Measurements from ENCODE around the gene PI4KA. TPM values are rescaled to one million over a fixed set of nuclear protein-coding genes. Genes with fewer than 3 reads are reported as not detected.

The PI4KA gene
- total and polyA plus RNA-seq, 2 of the 13 experiments (the other 11 are each of a cell fraction or from before 2014, with no cell fraction given) = 27.4 to 56.4 TPM

GRCh38 chr22:20782083-20782482 lies 76.5 kb downstream of the PI4KA start:
- CTCF ChIA-PET (ENCODE audit: low intra/inter-chr PET ratio, low total read pairs) = interaction anchor here (1.2 kb wide), 1 partner anchor 23 kb away, joined by 3 read pairs; no protein-coding TSS in a partner anchor

More at GRCh38 chr22:20782083-20782482, 76.5 kb downstream of the PI4KA start:
- FAIRE-seq (no peak), ATAC-seq (no peak), DNase-seq (ENCODE audit: low spot score) (no peak)
- Histone ChIP-seq H3K9me3 (ENCODE audit: low read length) (no peaks in the 10 kb centered on the region), H3K79me2 (ENCODE audit: insufficient read depth, low read length) (peaks cover 57% of the 10 kb centered on the region), H3K36me3 (replicated peaks in 1 of 2; ENCODE audit: control insufficient read depth in 1 of 2, insufficient read depth in 2 of 2, low read length in 2 of 2) (peaks cover 36 to 85% of the 10 kb centered on the region in 2 experiments), H3K4me1 (ENCODE audit: insufficient read depth, low read length) (peaks cover 75% of the 10 kb centered on the region), H3K27ac (ENCODE audit: extremely low read length, insufficient read depth, low read length) (no peak overlapping the region), H3K4me3 (replicated peaks in 1 of 3; ENCODE audit: insufficient read depth in 1 of 3, low read depth in 2 of 3, low read length in 3 of 3) (no peak overlapping the region; a peak in 1 of 6 replicates), H3K27me3 (ENCODE audit: control insufficient read depth in 1 of 2, insufficient read depth in 2 of 2, low read length in 2 of 2) (no peaks in the 10 kb centered on the region), H2AFZ (ENCODE audit: low read length) (no peak overlapping the region), H3K4me2 (ENCODE audit: low read depth, low read length) (peak overlapping the region; percentile 56), H4K20me1 (ENCODE audit: insufficient read depth, low read length) (peaks cover 24% of the 10 kb centered on the region), H3K9ac (ENCODE audit: insufficient read depth, low read depth, low read length) (no peak overlapping the region; the same call in 1 of the 2 replicates)
- no TSS peak for BruUV-seq (replicated peaks)
- in situ Hi-C loops (cut with HindIII; ENCODE audit: extremely low pct_ligation_motif_present, low pct_unique_long_range_greater_than_20kb) (no loop called here), intact Hi-C loops (cut with micrococcal nuclease; ENCODE audit: unreplicated experiment) (no loop called here)
- POLR2A ChIA-PET = interaction anchor here (2.0 to 11.1 kb wide), 2 partner anchors 6 to 9 kb away, joined by 6 to 172 read pairs; partner anchors contain the start of gene SERPIND1
- 95% methylated on average over 3 of the region's 4 CpGs for WGBS (ENCODE audit: low lambda C conversion rate)
- TF ChIP-seq ZSCAN5A (CRISPR knock-in tag; IDR thresholded peaks at IDR 0.05; ENCODE audit: borderline replicate concordance) (no peak), ZNF564 (CRISPR knock-in tag; IDR thresholded peaks at IDR 0.05) (no peak), NONO (IDR thresholded peaks at IDR 0.05) (no peak), NONO (CRISPR knock-in tag; conservative IDR thresholded peaks at IDR 0.05) (0 out of 2 replicates have a peak, but pooled peaks have one; percentile 36), IRX3 (CRISPR knock-in tag; IDR thresholded peaks at IDR 0.05; ENCODE audit: borderline replicate concordance, low read depth) (no peak), PAF1 (CRISPR knock-in tag; IDR thresholded peaks at IDR 0.05) (0 out of 2 replicates have a peak, but pooled peaks have one; percentile 39), CSRNP2 (CRISPR knock-in tag; conservative IDR thresholded peaks at IDR 0.05; ENCODE audit: low read depth) (no peak), POLR2A (IDR thresholded peaks at IDR 0.05; ENCODE audit: insufficient read depth in 1 of 2, low read depth in 2 of 2, low read length in 2 of 2) (0 out of 4 replicates have a peak, but pooled peaks of 1 of the 2 experiments have one; percentile 17), RBFOX2 (IDR thresholded peaks at IDR 0.05; ENCODE audit: low read depth, low read length) (0 out of 2 replicates have a peak, but pooled peaks have one; percentile 1)

Measured in HepG2 (cell line).